ENCODE data around the gene DRD5.

DNA sequence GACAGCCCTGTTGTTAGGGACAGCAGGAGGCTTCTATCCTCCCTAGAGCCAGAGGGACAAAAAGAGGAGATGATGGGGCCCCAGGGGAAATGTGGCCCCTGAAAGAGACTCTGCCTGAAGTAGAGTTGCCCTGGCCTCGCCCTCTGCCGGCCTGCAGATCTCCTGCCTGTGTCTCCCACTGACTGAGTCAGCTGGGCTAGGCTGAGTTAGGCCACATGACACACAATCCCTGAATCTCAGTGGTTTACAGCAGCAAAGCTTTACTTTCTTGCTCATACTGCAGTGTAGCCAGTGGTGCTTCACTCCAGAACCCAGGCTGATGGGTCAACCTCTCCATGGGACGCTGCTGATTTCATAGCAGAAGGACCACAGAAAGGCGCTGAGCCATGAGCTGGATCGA, 23.5 kb downstream of the DRD5 start:
- TF ChIP-seq EZH2 (IDR thresholded peaks at IDR 0.05; ENCODE audit: insufficient read depth, low read length), result no peak
- TF ChIP-seq, protein P1, sequence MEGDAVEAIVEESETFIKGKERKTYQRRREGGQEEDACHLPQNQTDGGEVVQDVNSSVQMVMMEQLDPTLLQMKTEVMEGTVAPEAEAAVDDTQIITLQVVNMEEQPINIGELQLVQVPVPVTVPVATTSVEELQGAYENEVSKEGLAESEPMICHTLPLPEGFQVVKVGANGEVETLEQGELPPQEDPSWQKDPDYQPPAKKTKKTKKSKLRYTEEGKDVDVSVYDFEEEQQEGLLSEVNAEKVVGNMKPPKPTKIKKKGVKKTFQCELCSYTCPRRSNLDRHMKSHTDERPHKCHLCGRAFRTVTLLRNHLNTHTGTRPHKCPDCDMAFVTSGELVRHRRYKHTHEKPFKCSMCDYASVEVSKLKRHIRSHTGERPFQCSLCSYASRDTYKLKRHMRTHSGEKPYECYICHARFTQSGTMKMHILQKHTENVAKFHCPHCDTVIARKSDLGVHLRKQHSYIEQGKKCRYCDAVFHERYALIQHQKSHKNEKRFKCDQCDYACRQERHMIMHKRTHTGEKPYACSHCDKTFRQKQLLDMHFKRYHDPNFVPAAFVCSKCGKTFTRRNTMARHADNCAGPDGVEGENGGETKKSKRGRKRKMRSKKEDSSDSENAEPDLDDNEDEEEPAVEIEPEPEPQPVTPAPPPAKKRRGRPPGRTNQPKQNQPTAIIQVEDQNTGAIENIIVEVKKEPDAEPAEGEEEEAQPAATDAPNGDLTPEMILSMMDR (IDR thresholded peaks at IDR 0.05; ENCODE audit: insufficient read depth, low read depth, low read length), result no peak
